ENCODE results near the gene OPN1MW3.
"Not testable (repeated sequence)": the region's sequence is repeated elsewhere in the genome, so short reads cannot be mapped to it uniquely, and the experiment has no call there.

The OPN1MW3 gene

GRCh38 chrX:154257282-154257681, at the start of gene OPN1MW3:
Gene OPN1MW3 (plus strand): TSS chrX:154257582. CDS start chrX:154257620, 38 bp downstream.
- not testable (repeated sequence) for H3K27me3 ChIP-seq (ENCODE audit: control insufficient read depth, insufficient read depth, low read length); H3K4me1 ChIP-seq (ENCODE audit: control insufficient read depth, insufficient read depth, low read length); H3K4me3 ChIP-seq (ENCODE audit: low read length); H3K9ac ChIP-seq (ENCODE audit: low read length); H3K9me3 ChIP-seq (ENCODE audit: control insufficient read depth, low read length); H3K36me3 ChIP-seq (ENCODE audit: control insufficient read depth, insufficient read depth, low read length)

- H3K9ac ChIP-seq (ENCODE audit: low read length); H3K4me1 ChIP-seq (ENCODE audit: control insufficient read depth, insufficient read depth, low read length); H3K36me3 ChIP-seq (ENCODE audit: control insufficient read depth, insufficient read depth, low read length); H3K4me3 ChIP-seq (ENCODE audit: low read length); H3K27me3 ChIP-seq (ENCODE audit: control insufficient read depth, insufficient read depth, low read length); H3K9me3 ChIP-seq (ENCODE audit: control insufficient read depth, low read length): not testable (repeated sequence)
Observed at GRCh38 chrX:154209670-154210418, 47.5 kb upstream of the OPN1MW3 start.

GRCh38 chrX:154211057-154211456, 46.3 kb upstream of the OPN1MW3 start:
- not testable (repeated sequence) for H3K36me3 ChIP-seq (ENCODE audit: control insufficient read depth, insufficient read depth, low read length); H3K9ac ChIP-seq (ENCODE audit: low read length); H3K27me3 ChIP-seq (ENCODE audit: control insufficient read depth, insufficient read depth, low read length); H3K4me3 ChIP-seq (ENCODE audit: low read length); H3K4me1 ChIP-seq (ENCODE audit: control insufficient read depth, insufficient read depth, low read length); H3K9me3 ChIP-seq (ENCODE audit: control insufficient read depth, low read length)

- not testable (repeated sequence) for H3K4me1 ChIP-seq (ENCODE audit: control insufficient read depth, insufficient read depth, low read length); H3K9me3 ChIP-seq (ENCODE audit: control insufficient read depth, low read length); H3K4me3 ChIP-seq (ENCODE audit: low read length); H3K36me3 ChIP-seq (ENCODE audit: control insufficient read depth, insufficient read depth, low read length); H3K9ac ChIP-seq (ENCODE audit: low read length); H3K27me3 ChIP-seq (ENCODE audit: control insufficient read depth, insufficient read depth, low read length)
Observed at GRCh38 chrX:154211499-154211898, 45.9 kb upstream of the OPN1MW3 start.

- H3K4me3 ChIP-seq (ENCODE audit: low read length); H3K9ac ChIP-seq (ENCODE audit: low read length); H3K36me3 ChIP-seq (ENCODE audit: control insufficient read depth, insufficient read depth, low read length); H3K9me3 ChIP-seq (ENCODE audit: control insufficient read depth, low read length); H3K4me1 ChIP-seq (ENCODE audit: control insufficient read depth, insufficient read depth, low read length); H3K27me3 ChIP-seq (ENCODE audit: control insufficient read depth, insufficient read depth, low read length): not testable (repeated sequence)
Observed at GRCh38 chrX:154219456-154219855, 37.9 kb upstream of the OPN1MW3 start, which contains the start of gene OPN1MW2. Gene OPN1MW2 (plus strand): TSS chrX:154219756. CDS start chrX:154219816, 60 bp downstream.

GRCh38 chrX:154225292-154225691, 32.1 kb upstream of the OPN1MW3 start:
- H3K4me1 ChIP-seq (ENCODE audit: control insufficient read depth, insufficient read depth, low read length); H3K9ac ChIP-seq (ENCODE audit: low read length); H3K36me3 ChIP-seq (ENCODE audit: control insufficient read depth, insufficient read depth, low read length); H3K4me3 ChIP-seq (ENCODE audit: low read length); H3K9me3 ChIP-seq (ENCODE audit: control insufficient read depth, low read length); H3K27me3 ChIP-seq (ENCODE audit: control insufficient read depth, insufficient read depth, low read length): not testable (repeated sequence)

GRCh38 chrX:154226706-154227105, 30.7 kb upstream of the OPN1MW3 start:
- not testable (repeated sequence) for H3K27me3 ChIP-seq (ENCODE audit: control insufficient read depth, insufficient read depth, low read length); H3K9ac ChIP-seq (ENCODE audit: low read length); H3K9me3 ChIP-seq (ENCODE audit: control insufficient read depth, low read length); H3K36me3 ChIP-seq (ENCODE audit: control insufficient read depth, insufficient read depth, low read length); H3K4me1 ChIP-seq (ENCODE audit: control insufficient read depth, insufficient read depth, low read length); H3K4me3 ChIP-seq (ENCODE audit: low read length)

- not testable (repeated sequence) for H3K9ac ChIP-seq (ENCODE audit: low read length); H3K4me3 ChIP-seq (ENCODE audit: low read length); H3K27me3 ChIP-seq (ENCODE audit: control insufficient read depth, insufficient read depth, low read length); H3K4me1 ChIP-seq (ENCODE audit: control insufficient read depth, insufficient read depth, low read length); H3K36me3 ChIP-seq (ENCODE audit: control insufficient read depth, insufficient read depth, low read length); H3K9me3 ChIP-seq (ENCODE audit: control insufficient read depth, low read length)
Observed at GRCh38 chrX:154231443-154231842, 25.9 kb upstream of the OPN1MW3 start.

GRCh38 chrX:154233620-154234019, 23.8 kb upstream of the OPN1MW3 start:
- not testable (repeated sequence) for H3K36me3 ChIP-seq (ENCODE audit: control insufficient read depth, insufficient read depth, low read length); H3K9ac ChIP-seq (ENCODE audit: low read length); H3K9me3 ChIP-seq (ENCODE audit: control insufficient read depth, low read length); H3K4me1 ChIP-seq (ENCODE audit: control insufficient read depth, insufficient read depth, low read length); H3K27me3 ChIP-seq (ENCODE audit: control insufficient read depth, insufficient read depth, low read length); H3K4me3 ChIP-seq (ENCODE audit: low read length)

GRCh38 chrX:154238939-154239559, 18.3 kb upstream of the OPN1MW3 start:
- H3K27me3 ChIP-seq (ENCODE audit: control insufficient read depth, insufficient read depth, low read length); H3K9me3 ChIP-seq (ENCODE audit: control insufficient read depth, low read length); H3K4me3 ChIP-seq (ENCODE audit: low read length); H3K36me3 ChIP-seq (ENCODE audit: control insufficient read depth, insufficient read depth, low read length); H3K9ac ChIP-seq (ENCODE audit: low read length); H3K4me1 ChIP-seq (ENCODE audit: control insufficient read depth, insufficient read depth, low read length): not testable (repeated sequence)

GRCh38 chrX:154239982-154240503, 17.3 kb upstream of the OPN1MW3 start:
- not testable (repeated sequence) for H3K9ac ChIP-seq (ENCODE audit: low read length); H3K9me3 ChIP-seq (ENCODE audit: control insufficient read depth, low read length); H3K4me1 ChIP-seq (ENCODE audit: control insufficient read depth, insufficient read depth, low read length); H3K4me3 ChIP-seq (ENCODE audit: low read length); H3K36me3 ChIP-seq (ENCODE audit: control insufficient read depth, insufficient read depth, low read length); H3K27me3 ChIP-seq (ENCODE audit: control insufficient read depth, insufficient read depth, low read length)

- not testable (repeated sequence) for H3K27me3 ChIP-seq (ENCODE audit: control insufficient read depth, insufficient read depth, low read length); H3K36me3 ChIP-seq (ENCODE audit: control insufficient read depth, insufficient read depth, low read length); H3K9me3 ChIP-seq (ENCODE audit: control insufficient read depth, low read length); H3K4me3 ChIP-seq (ENCODE audit: low read length); H3K9ac ChIP-seq (ENCODE audit: low read length); H3K4me1 ChIP-seq (ENCODE audit: control insufficient read depth, insufficient read depth, low read length)
Observed at GRCh38 chrX:154247377-154248045, 9.9 kb upstream of the OPN1MW3 start.

All from mucosa of stomach (tissue), 1 donor.